SK-MEL-5 (cell line): ENCODE measurements around the gene DNAH10. TPM values are rescaled to one million over a fixed set of nuclear protein-coding genes. Genes with fewer than 3 reads are reported as not detected.
A peak's percentile ranks its signal among the peaks of the same experiment; 100 is the strongest.
"Not testable (repeated sequence)": the region's sequence is repeated elsewhere in the genome, so short reads cannot be mapped to it uniquely, and the experiment has no call there.

Source experiments
- DNase-seq: peaks from one replicate; pipeline ENCODE4 v3.0.0-alpha.2; 2016; ENCODE audit warnings: low read depth, low spot score
- in situ Hi-C: cut with HindIII; loops from 2 replicates; pipeline ENCODE4 v1.10.0; 2016; ENCODE audit warnings: low sequenced_read_pairs, high pct_unique_total_duplicates, low pct_unique_long_range_greater_than_20kb
- total RNA-seq: library from RNA; depleted of rRNA; stranded (reverse); fragments of >200 nt; shearing (Covaris generic); gene quantifications from 2 replicates; pipeline ENCODE4 v1.2.3, GENCODE V29; 2014

The DNAH10 gene
- total RNA-seq, 1 experiment from 2014 or later = 3.4 TPM

DNA sequence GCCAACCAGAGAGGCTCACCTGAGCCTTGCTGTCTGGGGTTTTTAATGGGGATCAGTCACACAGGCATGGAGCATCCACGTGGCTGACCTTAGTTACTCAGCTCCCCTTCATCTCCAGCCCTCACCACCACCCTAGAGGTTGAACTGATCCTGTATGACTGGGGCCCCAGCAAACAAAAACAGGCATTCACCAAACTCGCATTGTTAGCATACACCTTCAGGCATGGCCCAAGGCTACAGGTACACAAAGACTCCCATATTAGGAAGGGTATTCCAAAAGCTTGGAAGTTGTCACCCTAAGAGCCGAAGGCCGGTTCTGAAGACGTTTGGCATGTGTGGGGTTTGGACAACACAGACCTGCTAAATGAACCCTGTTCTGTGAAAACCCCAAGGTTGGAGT is 10.0 kb downstream of the DNAH10 start:
- DNase-seq = no peak
- in situ Hi-C loops = no loop called here

DNA sequence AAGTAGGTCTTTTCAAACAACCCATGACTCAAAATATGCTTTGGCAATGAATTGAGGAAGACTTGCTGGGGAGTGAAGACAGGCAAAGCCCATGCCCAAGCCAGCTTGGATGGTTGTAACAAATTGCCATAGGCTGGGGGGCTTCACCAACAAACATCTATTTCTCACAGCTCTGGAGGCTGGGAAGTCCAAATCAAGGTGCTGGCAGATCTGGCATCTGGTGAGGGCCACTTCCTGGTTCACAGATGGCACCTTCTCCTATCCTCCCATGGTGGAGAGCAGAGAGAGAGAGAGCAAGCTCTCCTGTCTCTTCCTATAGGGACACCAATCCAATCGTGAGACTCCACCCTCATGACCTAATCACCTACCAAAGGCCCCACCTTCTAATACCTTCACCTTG is 11.3 kb downstream of the DNAH10 start:
- no peak for DNase-seq
- in situ Hi-C loops = no loop called here

DNA sequence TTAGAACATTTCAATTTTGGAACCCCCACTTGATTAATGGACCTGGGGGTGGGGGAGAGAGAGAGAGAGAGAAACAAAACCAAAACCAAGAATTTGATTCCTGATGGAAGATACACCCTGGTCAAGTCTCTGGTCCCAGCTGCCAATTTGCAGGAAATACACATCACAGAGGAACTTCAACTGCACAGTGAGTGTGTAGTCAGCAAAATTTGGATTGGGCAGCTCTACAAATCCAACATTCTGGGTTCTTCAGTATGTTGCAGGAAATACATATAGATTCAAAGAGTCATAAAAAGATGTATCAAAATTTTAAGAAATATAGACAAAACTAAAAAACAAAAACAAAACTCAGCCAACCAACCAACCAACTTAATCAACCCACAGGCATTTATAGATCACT is 17.4 kb downstream of the DNAH10 start:
- in situ Hi-C loops = no loop called here
- DNase-seq = no peak

DNA sequence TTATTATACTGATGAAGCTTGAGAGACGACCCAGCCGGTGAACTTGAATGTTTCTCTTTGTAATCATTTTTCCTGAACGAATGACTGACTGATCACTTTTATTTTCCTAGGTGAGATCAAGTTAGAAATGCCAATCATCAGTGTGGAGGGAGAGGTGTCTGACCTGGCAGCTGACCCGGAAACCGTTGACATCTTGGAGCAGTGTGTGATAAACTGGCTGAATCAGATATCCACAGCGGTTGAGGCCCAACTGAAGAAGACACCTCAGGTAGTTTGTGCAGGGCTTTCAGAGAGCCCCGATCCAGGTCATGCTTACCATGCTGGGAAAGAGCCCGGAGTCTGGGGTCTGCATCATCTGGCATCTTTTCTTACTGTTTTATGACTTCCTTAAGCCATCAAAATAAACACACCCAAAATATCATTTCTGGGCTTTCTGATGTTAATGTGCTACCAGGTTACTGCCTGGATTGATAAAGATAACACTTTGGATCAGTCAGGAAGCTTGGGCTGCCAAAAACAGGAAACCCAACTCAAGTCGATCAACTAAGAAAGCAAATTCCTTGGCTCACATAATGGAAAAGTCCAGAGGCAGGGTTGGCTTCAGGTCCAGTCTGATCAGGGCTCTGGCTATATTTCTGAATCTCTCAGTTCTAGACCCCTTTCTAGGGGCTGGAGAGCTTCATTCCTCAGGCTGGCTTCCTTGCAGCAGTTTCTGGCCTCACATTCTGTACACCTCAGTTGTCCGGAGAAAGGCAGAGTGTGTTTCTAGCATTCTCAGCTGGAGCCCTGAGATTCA is 21.1 kb downstream of the DNAH10 start:
- in situ Hi-C loops = no loop called here

DNA sequence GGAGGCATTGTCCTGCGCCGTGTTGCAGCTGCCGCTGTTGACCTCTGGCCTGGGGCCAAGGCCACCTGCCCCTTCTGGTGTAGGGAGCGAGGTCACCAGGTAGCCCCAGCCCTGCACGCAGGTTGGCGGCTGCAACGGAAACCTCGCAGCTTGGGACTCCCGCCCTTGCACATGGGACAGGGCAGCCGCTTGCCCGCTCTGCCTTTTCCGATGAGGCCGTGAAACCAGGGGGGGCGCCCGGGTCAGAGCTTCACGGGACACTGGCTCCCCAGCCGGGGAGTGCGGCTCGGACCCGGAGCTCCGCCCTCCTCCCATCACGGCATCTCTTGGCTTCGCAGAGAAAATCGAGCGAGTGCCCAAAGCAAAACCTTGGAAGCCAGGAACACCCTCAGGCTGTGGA is 25.4 kb downstream of the DNAH10 start:
- in situ Hi-C loops = no loop called here

More for the DNA sequence above, 21.1 kb downstream of the DNAH10 start:
- DNase-seq = no peak

DNA sequence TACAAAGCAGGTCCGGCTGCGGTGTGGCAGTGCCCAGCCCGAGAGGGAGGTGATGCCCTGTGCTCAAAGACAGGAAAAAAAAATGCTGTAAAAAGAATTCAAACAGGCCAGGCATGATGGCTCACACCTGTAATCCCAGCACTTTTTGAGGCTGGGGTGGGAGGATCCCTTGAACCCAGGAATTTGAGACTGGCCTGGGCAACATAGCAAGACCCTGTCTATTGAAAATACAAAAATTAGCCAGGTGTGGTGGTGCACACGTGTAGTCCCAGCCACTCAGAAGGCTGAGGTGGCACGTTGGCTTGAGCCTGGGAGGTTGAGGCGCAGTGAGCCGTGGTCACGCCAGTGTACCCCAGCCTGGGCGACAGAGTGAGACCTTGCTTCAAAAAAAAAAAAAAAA is 26.4 kb downstream of the DNAH10 start:
- no peak for DNase-seq
- in situ Hi-C loops = no loop called here

More for the DNA sequence above, 25.4 kb downstream of the DNAH10 start:
- DNase-seq = no peak

DNA sequence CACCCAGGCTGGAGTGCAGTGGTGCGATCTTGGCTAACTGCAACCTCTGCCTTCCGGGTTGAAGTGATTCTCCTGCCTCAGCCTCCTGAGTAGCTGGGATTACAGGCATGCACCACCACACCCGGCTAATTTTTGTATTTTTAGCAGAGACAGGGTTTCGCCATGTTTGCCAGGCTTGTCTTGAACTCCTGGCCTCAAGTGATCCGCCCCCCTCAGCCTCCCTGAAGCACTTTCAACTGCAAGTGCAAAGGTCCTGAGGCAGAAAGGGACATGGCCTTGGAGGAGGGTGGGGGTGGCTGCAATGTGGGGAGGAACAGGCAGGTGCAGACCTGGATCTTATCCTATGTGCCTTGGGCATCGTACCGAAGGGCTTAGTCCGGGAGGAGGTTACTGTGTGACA is 27.3 kb downstream of the DNAH10 start:
- in situ Hi-C loops, DNase-seq: not testable (repeated sequence)

DNA sequence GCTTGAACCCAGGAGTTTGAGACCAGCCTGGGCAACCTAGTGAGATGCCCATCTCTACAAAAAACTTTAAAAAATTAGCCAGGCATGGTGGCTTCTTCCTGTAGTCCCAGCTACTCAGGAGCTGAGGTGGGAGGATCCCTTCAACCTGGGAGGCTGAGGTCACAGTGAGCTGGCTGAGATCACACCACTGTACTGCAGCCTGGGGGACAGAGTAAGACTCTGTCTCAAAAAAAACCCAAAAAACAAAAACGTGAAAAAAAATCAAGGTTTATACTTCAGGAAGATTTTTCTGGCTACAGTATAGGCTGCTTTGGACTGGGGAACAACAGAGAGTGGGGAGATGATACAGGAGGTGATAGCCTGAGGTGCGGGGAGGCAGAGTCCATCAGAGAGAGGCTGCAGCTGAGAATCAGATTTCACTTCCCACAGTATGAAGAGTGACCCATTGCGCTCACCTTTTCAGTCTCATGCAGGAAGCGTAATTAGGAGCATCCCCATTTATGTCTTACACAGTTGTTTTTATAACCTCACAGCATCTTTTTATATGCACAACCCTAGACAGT is 28.9 kb downstream of the DNAH10 start:
- in situ Hi-C loops = no loop called here

DNA sequence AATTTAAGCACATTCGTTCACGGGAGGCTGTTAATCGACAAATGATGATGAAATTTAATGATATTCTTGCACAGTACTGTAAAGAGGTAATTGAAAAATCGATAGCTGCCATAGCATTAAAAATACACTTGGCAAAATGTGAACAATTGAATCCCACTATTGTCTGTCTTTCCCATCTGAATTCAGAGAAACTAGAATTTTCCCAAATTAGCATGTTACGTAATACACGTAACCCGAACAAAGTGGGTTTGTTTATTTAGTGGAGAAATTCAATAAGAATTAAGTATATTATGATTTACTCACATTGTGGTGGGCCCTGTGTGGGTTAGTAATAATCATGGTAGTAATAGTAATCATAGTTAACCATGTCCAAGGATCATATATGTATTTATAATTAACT is 31.9 kb downstream of the DNAH10 start:
- DNase-seq = no peak
- in situ Hi-C loops = no loop called here

More for the DNA sequence above, 28.9 kb downstream of the DNAH10 start:
- no peak for DNase-seq

DNA sequence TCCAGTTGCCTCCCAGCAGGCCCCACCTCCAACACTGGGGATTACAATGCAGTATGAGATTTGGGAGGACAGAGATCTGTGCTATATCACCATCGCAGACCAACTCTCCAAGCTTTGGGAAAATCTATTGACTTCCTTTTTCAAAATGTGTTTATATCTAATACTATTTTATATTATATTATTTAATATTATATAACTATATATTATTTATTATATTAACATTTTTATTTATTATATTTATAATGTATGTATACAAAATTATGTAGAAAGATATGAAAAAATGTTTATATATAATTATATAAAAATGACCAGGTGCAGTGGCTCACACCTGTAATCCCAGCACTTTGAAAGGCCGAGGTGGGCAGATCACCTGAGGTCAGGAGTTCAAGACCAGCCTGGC is 36.4 kb downstream of the DNAH10 start:
- in situ Hi-C loops = no loop called here
- no peak for DNase-seq

DNA sequence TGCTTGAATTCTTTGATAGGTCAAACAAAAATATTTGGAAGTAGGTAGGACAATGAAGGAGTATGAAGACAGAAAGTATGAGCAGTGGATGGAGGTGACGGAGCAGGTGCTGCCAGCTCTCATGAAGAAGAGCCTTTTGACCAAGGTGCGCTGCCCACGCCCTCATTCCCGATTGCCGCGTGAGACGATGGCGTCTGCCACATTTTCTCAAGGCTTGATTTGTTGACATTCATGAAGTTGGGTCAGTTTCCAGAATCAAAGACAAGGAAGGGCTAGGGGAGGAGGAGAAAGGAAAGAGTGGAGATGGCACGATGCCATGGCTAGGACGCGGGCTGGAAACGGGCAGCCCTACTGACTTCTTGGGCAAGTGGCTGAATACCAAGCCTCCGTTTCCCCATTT is 37.1 kb downstream of the DNAH10 start:
- in situ Hi-C loops = no loop called here
- no peak for DNase-seq

DNA sequence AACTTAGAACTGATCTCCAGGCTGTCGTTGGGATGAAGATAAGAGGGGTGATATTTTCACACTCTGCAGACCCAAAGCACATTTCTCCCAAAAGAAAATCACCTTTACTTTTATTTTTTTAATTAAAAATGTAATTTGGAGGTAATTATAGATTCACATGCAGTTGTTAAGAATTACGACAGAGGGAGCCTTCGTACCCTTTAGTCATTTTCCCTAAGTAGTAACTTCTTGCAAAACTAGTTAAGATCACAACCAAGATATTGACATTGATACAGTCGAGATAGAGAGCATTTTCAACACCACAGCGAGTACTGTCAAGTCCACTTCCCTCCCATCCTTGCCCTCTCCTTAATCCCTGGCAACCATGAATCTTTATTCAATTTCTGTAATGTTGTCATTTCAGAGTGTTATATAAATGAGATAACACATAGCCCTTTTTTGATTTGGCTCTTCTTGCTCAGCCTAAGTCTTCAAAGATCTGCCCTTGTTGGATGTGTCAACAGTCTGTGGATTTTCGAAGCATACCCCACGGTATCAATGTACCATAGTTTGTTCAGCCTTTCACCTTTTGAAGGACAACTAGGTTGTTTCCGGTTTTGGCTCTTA is 39.6 kb downstream of the DNAH10 start:
- in situ Hi-C loops = no loop called here
- DNase-seq = peak; percentile 56

DNA sequence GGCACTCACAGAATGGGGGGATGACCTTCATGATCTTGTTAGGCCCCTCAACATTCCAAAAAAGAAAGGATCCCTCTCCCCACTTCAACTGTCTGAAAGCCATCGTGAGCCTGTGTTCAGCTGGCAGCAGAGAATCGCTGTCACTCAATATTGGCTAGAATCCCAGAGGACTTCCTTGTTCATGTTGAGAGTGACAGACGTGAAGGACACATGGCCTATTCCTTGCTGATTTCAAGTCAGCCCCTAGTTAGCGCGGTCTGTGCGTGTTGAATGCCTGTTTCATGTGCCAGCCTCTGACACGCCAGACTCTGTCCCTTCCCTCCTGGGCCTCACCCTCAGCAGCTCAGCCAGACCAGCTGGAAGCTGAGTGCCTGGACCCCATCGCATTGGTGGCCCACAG is 43.1 kb downstream of the DNAH10 start:
- in situ Hi-C loops = no loop called here
- no peak for DNase-seq

DNA sequence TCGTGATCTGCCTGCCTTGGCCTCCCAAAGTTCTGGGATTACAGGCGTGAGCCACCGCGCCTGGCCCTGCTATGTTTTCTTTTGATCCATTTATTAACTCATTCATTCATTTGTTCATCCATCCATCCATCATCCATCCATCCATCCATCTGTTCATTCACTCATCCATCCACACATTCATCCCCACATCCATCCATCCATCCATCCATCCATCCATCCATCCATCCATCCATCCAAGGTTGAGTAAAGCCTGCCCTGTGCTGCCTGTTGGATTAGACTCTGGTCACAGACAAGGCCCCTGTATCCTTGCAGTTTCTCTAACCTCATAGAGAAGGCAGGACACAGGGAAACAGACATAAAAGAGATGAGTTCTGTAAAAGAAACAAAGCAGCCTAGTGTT is 44.9 kb downstream of the DNAH10 start:
- in situ Hi-C loops = no loop called here
- no peak for DNase-seq

DNA sequence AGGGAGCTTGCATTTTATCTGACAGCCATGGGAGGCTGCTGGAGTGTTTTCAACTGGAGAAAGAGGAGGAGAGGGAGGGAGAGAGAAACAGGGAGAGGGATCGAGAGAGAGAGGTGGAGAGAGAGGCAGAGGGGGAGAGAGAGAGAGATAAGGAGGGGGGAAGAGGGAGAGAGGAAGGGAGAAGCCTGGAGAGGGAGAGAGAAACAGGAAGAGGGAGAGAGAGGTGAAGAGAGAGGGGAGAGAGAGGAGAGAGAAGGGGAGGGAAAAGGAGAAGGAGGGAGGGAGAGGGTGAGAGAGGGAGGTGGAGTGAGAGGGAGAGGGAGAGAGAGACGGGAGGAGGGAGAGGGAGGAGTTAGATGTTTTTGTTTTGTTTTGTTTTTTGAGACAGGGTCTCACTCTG is 45.6 kb downstream of the DNAH10 start:
- DNase-seq = no peak
- in situ Hi-C loops = no loop called here

DNA sequence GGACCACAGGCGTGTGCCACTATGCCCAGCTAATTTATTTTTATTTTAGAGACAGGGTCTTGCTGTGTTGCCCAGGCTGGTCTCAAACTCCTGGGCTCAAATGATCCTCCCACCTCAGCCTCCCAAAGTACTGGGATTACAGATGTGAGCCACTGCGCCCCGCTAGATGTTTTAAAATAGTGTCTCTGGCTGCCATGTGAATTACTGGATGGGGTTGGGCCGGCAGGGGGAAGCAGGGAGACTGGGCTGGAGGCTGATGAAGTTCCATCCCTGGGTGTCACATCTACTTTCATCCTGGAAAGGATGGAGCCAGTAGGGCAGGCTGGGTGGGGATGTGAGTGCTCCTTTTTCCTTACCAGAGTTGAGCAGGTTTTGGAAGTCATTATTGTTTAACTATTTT is 46.1 kb downstream of the DNAH10 start:
- DNase-seq = peak; percentile 67
- in situ Hi-C loops = no loop called here

DNA sequence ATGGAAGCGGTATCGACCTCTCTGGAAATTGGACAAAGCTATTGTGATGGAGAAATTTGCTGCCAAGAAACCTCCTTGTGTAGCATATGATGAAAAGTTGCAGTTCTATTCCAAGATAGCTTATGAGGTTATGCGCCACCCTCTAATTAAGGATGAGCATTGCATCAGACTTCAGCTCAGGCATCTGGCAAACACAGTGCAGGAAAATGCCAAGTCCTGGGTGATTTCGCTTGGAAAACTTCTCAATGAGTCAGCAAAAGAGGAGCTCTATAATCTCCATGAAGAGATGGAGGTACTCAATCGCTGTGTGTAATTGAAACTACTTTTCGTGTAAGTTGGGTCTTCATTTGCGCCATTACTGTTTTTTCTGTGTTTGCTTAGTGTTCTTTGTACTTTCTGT is 51.2 kb downstream of the DNAH10 start:
- in situ Hi-C loops = no loop called here
- no peak for DNase-seq

DNA sequence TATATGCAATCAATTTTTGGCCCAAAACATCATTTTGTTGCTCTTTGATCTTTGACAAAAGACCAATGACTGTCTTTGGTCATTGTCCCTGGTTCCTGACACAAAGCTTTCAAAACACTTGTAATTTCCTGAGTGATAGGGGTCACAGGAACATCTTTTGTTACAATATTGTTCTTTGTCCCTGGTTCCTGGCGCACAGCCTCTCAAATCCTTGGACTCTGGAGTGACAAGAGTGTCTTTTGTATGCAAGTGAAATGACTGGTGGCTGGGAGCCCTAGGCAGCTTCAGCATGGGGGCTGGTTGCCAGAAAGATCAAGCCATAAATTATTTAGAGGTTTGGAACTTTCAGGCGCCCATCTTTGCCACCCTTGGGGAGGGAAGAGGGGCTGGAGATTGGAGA is 53.9 kb downstream of the DNAH10 start:
- in situ Hi-C loops = no loop called here
- no peak for DNase-seq

DNA sequence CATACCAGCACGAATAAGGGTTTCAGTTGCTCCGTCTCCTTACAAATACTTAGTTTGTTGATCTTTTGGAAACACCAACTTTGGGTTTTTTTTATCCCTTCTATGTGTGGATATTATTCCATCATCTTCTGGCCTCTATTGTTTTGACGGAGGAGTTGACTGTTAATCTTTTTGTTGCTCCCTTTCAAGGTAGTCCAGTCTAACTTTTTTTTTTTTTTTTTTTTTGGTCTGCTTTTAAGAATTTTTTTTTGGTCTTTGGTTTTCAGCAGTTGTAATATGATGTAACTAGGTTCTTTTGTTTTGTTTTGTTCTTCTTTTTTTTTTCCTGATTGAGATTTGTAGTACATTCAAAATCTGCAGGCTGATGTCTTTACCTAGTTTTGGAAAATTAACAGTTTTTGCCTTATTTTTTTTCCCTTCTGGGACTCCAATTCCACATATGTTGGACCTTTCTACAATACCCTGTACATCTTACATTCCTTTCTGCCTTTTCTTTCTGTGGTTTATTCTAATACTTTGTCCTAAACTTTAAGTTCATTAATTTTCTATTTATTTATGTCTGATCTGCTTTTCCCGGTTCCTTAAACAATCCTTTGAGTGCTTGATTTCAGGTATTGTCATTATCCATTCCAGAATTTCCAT is 54.9 kb downstream of the DNAH10 start:
- in situ Hi-C loops = no loop called here
- DNase-seq = no peak
